HepG2 (cell line): ENCODE measurements around the gene UBR1. TPM values are rescaled to one million over a fixed set of nuclear protein-coding genes. Genes with fewer than 3 reads are reported as not detected.

Experiments
- AGO2 ChIP-seq: fragments of 200-400 bp; formaldehyde crosslinking; optimal IDR thresholded peaks from 2 replicates; pipeline ENCODE3; 2017; ENCODE audit warnings: mild to moderate bottlenecking, low read depth, low read length, moderate library complexity
- BORCS8-MEF2B ChIP-seq: sonication (generic); formaldehyde crosslinking; IDR thresholded peaks from 2 replicates; pipeline ENCODE4 v1.8.0; 2022; ENCODE audit warnings: mild to moderate bottlenecking, missing genetic modification reagents
- CAMTA2 ChIP-seq: sonication (generic); formaldehyde crosslinking; IDR thresholded peaks from 2 replicates; pipeline ENCODE4 v1.4.0; 2020; ENCODE audit warnings: mild to moderate bottlenecking, missing genetic modification reagents, borderline replicate concordance
- FOXC1 ChIP-seq: sonication (generic); formaldehyde crosslinking; IDR thresholded peaks from 2 replicates; pipeline ENCODE4 v1.8.0; 2022; ENCODE audit warnings: mild to moderate bottlenecking, missing genetic modification reagents, borderline replicate concordance
- GABPB1 ChIP-seq: IDR thresholded peaks from 2 replicates; pipeline ENCODE4 v1.6.1; 2016; ENCODE audit warnings: mild to moderate bottlenecking, missing genetic modification reagents, moderate library complexity, missing compliant biosample characterization
- GZF1 ChIP-seq: sonication (generic); formaldehyde crosslinking; IDR thresholded peaks from 2 replicates; pipeline ENCODE4 v1.5.1; 2020; ENCODE audit warnings: mild to moderate bottlenecking, missing genetic modification reagents
- HDAC1 ChIP-seq: sonication (generic); formaldehyde crosslinking; IDR thresholded peaks from 2 replicates; pipeline ENCODE4 v1.5.1; 2020; ENCODE audit warnings: mild to moderate bottlenecking, missing genetic modification reagents
- KDM4B ChIP-seq: sonication (generic); formaldehyde crosslinking; IDR thresholded peaks from 2 replicates; pipeline ENCODE4 v1.4.0; 2020; ENCODE audit warnings: missing genetic modification reagents
- MED13 ChIP-seq: sonication (generic); formaldehyde crosslinking; IDR thresholded peaks from 2 replicates; pipeline ENCODE4 v1.5.0; 2020; ENCODE audit warnings: missing genetic modification reagents
- NFE2 ChIP-seq: sonication (generic); formaldehyde crosslinking; IDR thresholded peaks from 2 replicates; pipeline ENCODE4 v1.4.0; 2020; ENCODE audit warnings: missing genetic modification reagents
- NFRKB ChIP-seq: fragments of 450-650 bp; IDR thresholded peaks from 2 replicates; pipeline ENCODE4 v1.6.1; 2017
- SOX13 ChIP-seq, 3 experiments: fragments of 450-650 bp in 1 of 3; sonication (generic) in 1 of 3; formaldehyde crosslinking in 1 of 3; IDR thresholded peaks in 2 of 3; conservative IDR thresholded peaks in 1 of 3; 2 replicates each; pipeline versions ENCODE4 v1.5.0 to v1.6.1; 2016 to 2020; ENCODE audit warnings: antibody characterized with exemption in 1 of 3, mild to moderate bottlenecking in 1 of 3, missing compliant biosample characterization in 1 of 3, missing genetic modification reagents in 1 of 3, moderate library complexity in 1 of 3
- WIZ ChIP-seq: sonication (generic); formaldehyde crosslinking; IDR thresholded peaks from 2 replicates; pipeline ENCODE4 v1.5.1; 2020; ENCODE audit warnings: mild to moderate bottlenecking, missing genetic modification reagents
- ZNF136 ChIP-seq: sonication (generic); formaldehyde crosslinking; IDR thresholded peaks from 2 replicates; pipeline ENCODE4 v1.8.1; 2022; ENCODE audit warnings: low read depth, mild to moderate bottlenecking, moderate library complexity, missing genetic modification reagents
- ZNF232 ChIP-seq: sonication (generic); formaldehyde crosslinking; IDR thresholded peaks from 2 replicates; pipeline ENCODE4 v1.4.0; 2020; ENCODE audit warnings: missing genetic modification reagents, borderline replicate concordance
- ZNF569 ChIP-seq: sonication (generic); formaldehyde crosslinking; IDR thresholded peaks from 2 replicates; pipeline ENCODE4 v1.5.0; 2020; ENCODE audit warnings: mild to moderate bottlenecking, missing genetic modification reagents, moderate library complexity, borderline replicate concordance
- ZNF75D ChIP-seq: sonication (generic); formaldehyde crosslinking; IDR thresholded peaks from 2 replicates; pipeline ENCODE4 v1.8.1; 2023; ENCODE audit warnings: missing genetic modification reagents, mild to moderate bottlenecking, borderline replicate concordance
- polyA plus RNA-seq, 8 experiments: library from polyadenylated mRNA; depleted of rRNA in 3 of 8; stranded (reverse) in 7 of 8; unstranded in 1 of 8; fragments of >200 nt; fragmentation: Illumina TruSeq in 4 of 8; extraction: Trizol in 4 of 8; gene quantifications; 2 replicates each; pipeline versions ENCODE4 v1.2.1 to v1.2.3, GENCODE V29; 2011 to 2016; ENCODE audit warnings: low read depth in 4 of 8, missing spikeins in 1 of 8, mixed read lengths in 1 of 8; ENCODE audit not compliant: insufficient read depth in 1 of 8
- total RNA-seq, 5 experiments: library from RNA; depleted of rRNA; stranded (reverse); fragments of >200 nt; fragmentation: Illumina TruSeq; extraction: Trizol; gene quantifications; 2 replicates each; pipeline ENCODE4 v1.2.3, GENCODE V29; 2016; ENCODE audit warnings: low read depth in 1 of 5
- TF ChIP-seq, protein P1 (sequence below): IDR thresholded peaks from 2 replicates; pipeline ENCODE4 v1.6.1; 2016; ENCODE audit warnings: missing compliant biosample characterization, missing genetic modification reagents, borderline replicate concordance
- TF ChIP-seq, protein P2 (sequence below): sonication (generic); formaldehyde crosslinking; IDR thresholded peaks from 2 replicates; pipeline ENCODE4 v1.4.0; 2020; ENCODE audit warnings: missing genetic modification reagents
- TF ChIP-seq, protein P3 (sequence below): IDR thresholded peaks from 2 replicates; pipeline ENCODE4 v1.6.1; 2018; ENCODE audit warnings: missing genetic modification reagents, mild to moderate bottlenecking, missing compliant biosample characterization
- TF ChIP-seq, protein P4 (sequence below): sonication (generic); formaldehyde crosslinking; IDR thresholded peaks from 2 replicates; pipeline ENCODE4 v1.4.0; 2020; ENCODE audit warnings: missing genetic modification reagents
- TF ChIP-seq, protein P5 (sequence below): IDR thresholded peaks from 2 replicates; pipeline ENCODE4 v1.6.1; 2016; ENCODE audit warnings: missing biosample characterization, missing genetic modification reagents, low read depth
- TF ChIP-seq, protein P6 (sequence below): sonication (generic); formaldehyde crosslinking; IDR thresholded peaks from 2 replicates; pipeline ENCODE4 v1.4.0; 2020; ENCODE audit warnings: missing genetic modification reagents

UBR1 gene
- total and polyA plus RNA-seq, 2 of the 13 experiments (the other 11 are each of a cell fraction or from before 2014, with no cell fraction given) = 6.4 to 18.0 TPM

DNA sequence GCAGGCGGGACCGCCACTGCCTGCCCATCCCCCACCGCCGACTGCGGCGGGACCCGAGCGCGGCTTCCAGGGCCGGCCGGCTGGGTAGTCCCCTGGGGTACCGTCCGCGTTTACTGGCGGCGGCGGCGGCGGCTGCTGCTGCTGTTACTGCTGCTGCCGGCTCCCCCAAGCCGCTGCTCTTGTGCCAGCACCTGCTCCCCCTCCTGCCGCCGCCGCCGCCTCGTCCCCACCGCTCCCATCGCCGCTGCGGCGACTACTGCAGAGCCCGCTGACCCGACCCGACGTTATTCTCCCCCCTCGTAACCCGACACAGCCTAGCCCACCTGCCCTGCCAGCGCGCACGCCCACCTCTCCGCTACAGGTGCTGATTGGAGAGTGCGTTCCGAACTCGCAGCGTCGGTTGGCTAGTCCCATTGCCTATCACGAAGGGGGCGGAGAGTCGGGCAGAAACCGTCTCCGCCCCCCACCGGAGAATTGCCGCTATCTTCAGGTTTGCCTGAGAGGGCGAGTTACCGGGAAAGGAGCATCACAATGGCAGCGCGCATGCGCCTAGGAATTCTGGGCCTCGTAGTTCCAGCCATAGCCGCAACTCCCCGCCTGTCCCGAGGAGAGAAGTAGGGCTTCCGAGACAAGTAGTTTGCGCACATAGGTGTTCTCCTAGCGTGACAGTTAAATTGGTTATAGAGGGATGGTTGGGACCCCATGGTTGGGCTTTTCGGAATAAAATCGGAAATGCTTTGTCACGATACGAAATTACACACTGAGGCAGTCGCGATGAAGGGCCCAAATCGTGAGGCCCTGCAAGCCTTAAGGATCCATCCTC is 185.1 kb downstream of the UBR1 start, which contains the start of gene TTBK2 (continued):
- TF ChIP-seq, protein P1, sequence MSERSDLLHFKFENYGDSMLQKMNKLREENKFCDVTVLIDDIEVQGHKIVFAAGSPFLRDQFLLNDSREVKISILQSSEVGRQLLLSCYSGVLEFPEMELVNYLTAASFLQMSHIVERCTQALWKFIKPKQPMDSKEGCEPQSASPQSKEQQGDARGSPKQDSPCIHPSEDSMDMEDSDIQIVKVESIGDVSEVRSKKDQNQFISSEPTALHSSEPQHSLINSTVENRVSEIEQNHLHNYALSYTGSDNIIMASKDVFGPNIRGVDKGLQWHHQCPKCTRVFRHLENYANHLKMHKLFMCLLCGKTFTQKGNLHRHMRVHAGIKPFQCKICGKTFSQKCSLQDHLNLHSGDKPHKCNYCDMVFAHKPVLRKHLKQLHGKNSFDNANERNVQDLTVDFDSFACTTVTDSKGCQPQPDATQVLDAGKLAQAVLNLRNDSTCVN (CRISPR knock-in tag) = 0 out of 2 replicates have a peak, but pooled peaks have one; percentile 14
- TF ChIP-seq, protein P2, sequence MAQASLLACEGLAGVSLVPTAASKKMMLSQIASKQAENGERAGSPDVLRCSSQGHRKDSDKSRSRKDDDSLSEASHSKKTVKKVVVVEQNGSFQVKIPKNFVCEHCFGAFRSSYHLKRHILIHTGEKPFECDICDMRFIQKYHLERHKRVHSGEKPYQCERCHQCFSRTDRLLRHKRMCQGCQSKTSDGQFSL = no peak; the same call in 1 of the 2 replicates
- TF ChIP-seq GZF1 (no peak), ZNF232 (CRISPR knock-in tag) (peak; percentile 57; the same call in 1 of the 2 replicates), NFRKB (no peak), AGO2 (peak; percentile 43), SOX13 (IDR thresholded peaks at IDR 0.05) (peak; percentile 95), SOX13 (CRISPR knock-in tag; conservative IDR thresholded peaks at IDR 0.05 in 1 of 2, IDR thresholded peaks at IDR 0.05 in 1 of 2) (no peak; a peak in 1 of 4 replicates), BORCS8-MEF2B (CRISPR knock-in tag) (no peak), ZNF75D (CRISPR knock-in tag) (no peak), FOXC1 (CRISPR knock-in tag) (no peak), MED13 (CRISPR knock-in tag) (0 out of 2 replicates have a peak, but pooled peaks have one; percentile 37), CAMTA2 (CRISPR knock-in tag) (no peak), KDM4B (no peak; the same call in 1 of the 2 replicates), NFE2 (CRISPR knock-in tag) (no peak), GABPB1 (CRISPR knock-in tag) (peak; percentile 86), HDAC1 (CRISPR knock-in tag) (peak; percentile 9; the same call in 1 of the 2 replicates), ZNF569 (CRISPR knock-in tag) (no peak), ZNF136 (CRISPR knock-in tag) (0 out of 2 replicates have a peak, but pooled peaks have one; percentile 58), WIZ (CRISPR knock-in tag) (no peak)
- TF ChIP-seq, protein P3, sequence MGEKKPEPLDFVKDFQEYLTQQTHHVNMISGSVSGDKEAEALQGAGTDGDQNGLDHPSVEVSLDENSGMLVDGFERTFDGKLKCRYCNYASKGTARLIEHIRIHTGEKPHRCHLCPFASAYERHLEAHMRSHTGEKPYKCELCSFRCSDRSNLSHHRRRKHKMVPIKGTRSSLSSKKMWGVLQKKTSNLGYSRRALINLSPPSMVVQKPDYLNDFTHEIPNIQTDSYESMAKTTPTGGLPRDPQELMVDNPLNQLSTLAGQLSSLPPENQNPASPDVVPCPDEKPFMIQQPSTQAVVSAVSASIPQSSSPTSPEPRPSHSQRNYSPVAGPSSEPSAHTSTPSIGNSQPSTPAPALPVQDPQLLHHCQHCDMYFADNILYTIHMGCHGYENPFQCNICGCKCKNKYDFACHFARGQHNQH = peak; percentile 38; the same call in 1 of the 2 replicates
- TF ChIP-seq, protein P4, sequence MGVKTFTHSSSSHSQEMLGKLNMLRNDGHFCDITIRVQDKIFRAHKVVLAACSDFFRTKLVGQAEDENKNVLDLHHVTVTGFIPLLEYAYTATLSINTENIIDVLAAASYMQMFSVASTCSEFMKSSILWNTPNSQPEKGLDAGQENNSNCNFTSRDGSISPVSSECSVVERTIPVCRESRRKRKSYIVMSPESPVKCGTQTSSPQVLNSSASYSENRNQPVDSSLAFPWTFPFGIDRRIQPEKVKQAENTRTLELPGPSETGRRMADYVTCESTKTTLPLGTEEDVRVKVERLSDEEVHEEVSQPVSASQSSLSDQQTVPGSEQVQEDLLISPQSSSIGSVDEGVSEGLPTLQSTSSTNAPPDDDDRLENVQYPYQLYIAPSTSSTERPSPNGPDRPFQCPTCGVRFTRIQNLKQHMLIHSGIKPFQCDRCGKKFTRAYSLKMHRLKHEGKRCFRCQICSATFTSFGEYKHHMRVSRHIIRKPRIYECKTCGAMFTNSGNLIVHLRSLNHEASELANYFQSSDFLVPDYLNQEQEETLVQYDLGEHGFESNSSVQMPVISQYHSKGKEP (CRISPR knock-in tag) = no peak
- TF ChIP-seq, protein P5, sequence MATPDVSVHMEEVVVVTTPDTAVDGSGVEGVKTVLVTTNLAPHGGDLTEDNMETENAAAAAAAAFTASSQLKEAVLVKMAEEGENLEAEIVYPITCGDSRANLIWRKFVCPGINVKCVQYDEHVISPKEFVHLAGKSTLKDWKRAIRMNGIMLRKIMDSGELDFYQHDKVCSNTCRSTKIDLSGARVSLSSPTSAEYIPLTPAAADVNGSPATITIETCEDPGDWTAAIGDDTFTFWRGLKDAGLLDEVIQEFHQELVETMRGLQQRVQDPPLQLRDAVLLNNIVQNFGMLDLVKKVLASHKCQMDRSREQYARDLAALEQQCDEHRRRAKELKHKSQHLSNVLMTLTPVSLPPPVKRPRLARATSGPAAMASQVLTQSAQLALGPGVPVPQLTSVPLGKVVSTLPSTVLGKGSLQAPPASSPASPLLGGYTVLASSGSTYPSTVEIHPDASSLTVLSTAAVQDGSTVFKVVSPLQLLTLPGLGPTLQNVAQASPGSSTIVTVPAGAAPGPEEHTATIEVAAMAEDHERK (CRISPR knock-in tag) = peak; percentile 44; the same call in 1 of the 2 replicates
- TF ChIP-seq, protein P6, sequence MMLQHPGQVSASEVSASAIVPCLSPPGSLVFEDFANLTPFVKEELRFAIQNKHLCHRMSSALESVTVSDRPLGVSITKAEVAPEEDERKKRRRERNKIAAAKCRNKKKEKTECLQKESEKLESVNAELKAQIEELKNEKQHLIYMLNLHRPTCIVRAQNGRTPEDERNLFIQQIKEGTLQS (CRISPR knock-in tag) = no peak
